Activated CD4-positive, alpha-beta T cell treated with anti-CD3 and anti-CD28 coated beads for 36 hours (primary cell): ENCODE data around the gene ASTN2. TPM values are rescaled to one million over a fixed set of nuclear protein-coding genes. Genes with fewer than 3 reads are reported as not detected.

ENCODE experiments used
- ATAC-seq: fragments of 200-7000 bp; cut with Tn5 transposase; one replicate; pipeline ENCODE4 v1.10.0; 2021; ENCODE audit warnings: mild to moderate bottlenecking, moderate library complexity
- CTCF ChIA-PET: fragments of 350-600 bp; sonication (Branson Sonifier 250); formaldehyde crosslinking; loops from one replicate; lab custom pipeline; 2021; ENCODE audit warnings: antibody characterized with exemption; lab: Charles Lee
- POLR2A ChIA-PET: fragments of 350-600 bp; sonication (Branson Sonifier 250); formaldehyde crosslinking; loops from one replicate; lab custom pipeline; 2021; ENCODE audit warnings: antibody characterized with exemption, inconsistent platforms; lab: Charles Lee
- DNase-seq: peaks from one replicate; pipeline ENCODE4 v3.0.0-alpha.2; 2020
- H3K27ac Mint-ChIP-seq: one replicate; pipeline ENCODE4 v1.8.0; 2021; ENCODE audit warnings: mixed read lengths
- H3K27me3 Mint-ChIP-seq: one replicate; pipeline ENCODE4 v1.8.0; 2021; ENCODE audit warnings: mixed read lengths
- H3K36me3 Mint-ChIP-seq: one replicate; pipeline ENCODE4 v1.8.0; 2021; ENCODE audit warnings: low read depth, mixed read lengths
- H3K4me1 Mint-ChIP-seq: one replicate; pipeline ENCODE4 v1.8.0; 2021; ENCODE audit warnings: mixed read lengths
- H3K4me3 Mint-ChIP-seq: one replicate; pipeline ENCODE4 v1.8.0; 2021; ENCODE audit warnings: mild to moderate bottlenecking, moderate library complexity, mixed read lengths
- H3K9me3 Mint-ChIP-seq: one replicate; pipeline ENCODE4 v1.8.0; 2021; ENCODE audit warnings: low read depth, mixed read lengths
- intact Hi-C, 2 experiments: fragments of 100-400 bp; cut with DNase I in 1 of 2; cut with micrococcal nuclease in 1 of 2; formaldehyde crosslinking; loops; one replicate each; pipeline versions ENCODE4 v1.14.2 to v1.15.1; 2022 to 2024; cut with DNase I, micrococcal nuclease
- total RNA-seq, 2 experiments: library from RNA; stranded (reverse); gene quantifications; one replicate each; pipeline ENCODE4 v1.2.3, GENCODE V29; 2021

Gene ASTN2
- total RNA-seq, 2 experiments from 2014 or later, result 3.0 to 4.2 TPM

DNA sequence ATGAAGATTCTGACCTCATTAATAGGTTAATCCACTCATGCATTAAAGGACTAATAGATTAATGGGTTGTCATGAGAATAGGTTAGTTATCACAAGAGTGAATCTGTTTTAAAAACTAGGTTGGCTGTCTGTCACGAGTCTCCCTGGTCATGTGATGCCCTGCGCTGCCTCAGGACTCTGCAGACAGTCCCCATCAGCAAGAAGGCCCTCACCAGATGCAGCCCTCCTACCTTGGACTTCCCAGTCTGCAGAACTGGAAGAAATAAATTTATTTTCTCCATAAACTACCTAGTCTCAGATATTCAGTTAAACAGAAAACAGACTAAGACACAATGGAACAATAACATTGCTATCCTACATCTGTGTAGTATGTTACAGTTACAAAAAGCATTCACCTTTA lies 227.4 kb downstream of the ASTN2 start:
- H3K9me3 Mint-ChIP-seq, result no peaks in the 10 kb centered on the region

DNA sequence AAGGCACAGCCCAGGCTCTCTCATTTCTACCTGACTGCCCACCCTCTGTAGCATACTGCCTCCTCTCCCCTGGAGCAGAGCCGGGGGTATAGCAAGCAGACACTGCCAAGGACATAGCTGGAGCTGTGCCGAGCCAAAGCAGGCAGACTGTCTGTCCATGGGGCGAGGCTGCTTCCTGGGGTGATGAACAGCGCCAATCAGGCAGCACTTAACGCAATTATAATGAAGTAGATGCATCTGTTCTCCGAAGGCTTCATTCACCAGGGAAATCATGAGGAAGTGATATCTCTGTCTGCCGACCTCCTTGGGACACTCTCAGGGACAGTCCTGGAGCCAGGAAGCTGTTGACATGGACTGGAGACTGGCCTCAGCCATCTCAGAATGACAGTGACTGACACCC lies 230.7 kb downstream of the ASTN2 start:
- Mint-ChIP-seq H3K36me3 (no peaks in the 10 kb centered on the region), H3K4me1 (no peaks in the 10 kb centered on the region), H3K27ac (no peak overlapping the region), H3K9me3 (peaks cover 5% of the 10 kb centered on the region), H3K27me3 (peaks cover 5% of the 10 kb centered on the region), H3K4me3 (no peak overlapping the region)
- DNase-seq (no peak), ATAC-seq (no peak)
- ChIA-PET POLR2A (interaction anchor here (0.7 kb wide), 1 partner anchor 29 kb away, joined by 3 read pairs; no protein-coding TSS in a partner anchor), CTCF (no interaction called here)
- intact Hi-C loops, result no loop called here

More for the DNA sequence above, 227.4 kb downstream of the ASTN2 start:
- CTCF ChIA-PET, result no interaction called here
- no peak overlapping the region for H3K27ac Mint-ChIP-seq
- H3K36me3 Mint-ChIP-seq, result no peaks in the 10 kb centered on the region
- POLR2A ChIA-PET, result no interaction called here
- H3K27me3 Mint-ChIP-seq, result peaks cover 5% of the 10 kb centered on the region
- intact Hi-C loops, result no loop called here
- H3K4me3 Mint-ChIP-seq, result no peak overlapping the region
- ATAC-seq (no peak), DNase-seq (no peak)
- no peaks in the 10 kb centered on the region for H3K4me1 Mint-ChIP-seq

DNA sequence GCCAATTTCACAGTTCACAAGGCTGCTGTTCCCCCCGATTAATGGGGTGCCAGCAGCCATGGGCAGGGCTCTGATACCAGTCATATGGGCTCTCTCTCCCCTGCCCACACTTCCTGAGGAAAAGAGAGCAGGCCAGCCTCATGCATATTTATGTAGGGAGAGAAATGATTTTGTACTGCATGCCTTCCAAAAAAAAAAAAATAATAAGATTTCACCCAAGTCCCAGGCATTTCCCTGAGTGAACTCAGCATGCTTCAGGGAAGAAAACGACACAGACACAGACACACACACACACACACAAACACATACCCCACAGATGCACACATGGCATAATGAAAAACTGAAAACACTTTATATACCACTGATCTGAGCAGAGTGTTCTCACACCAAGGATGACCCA lies 232.8 kb downstream of the ASTN2 start:
- Mint-ChIP-seq H3K27me3 (peaks cover 5% of the 10 kb centered on the region), H3K36me3 (no peaks in the 10 kb centered on the region), H3K27ac (no peak overlapping the region), H3K4me1 (no peaks in the 10 kb centered on the region), H3K4me3 (no peak overlapping the region), H3K9me3 (peaks cover 5% of the 10 kb centered on the region)
- ATAC-seq, result no peak
- DNase-seq, result no peak
- ChIA-PET POLR2A (interaction anchor here (0.6 kb wide), 1 partner anchor 161 kb away, joined by 6 read pairs; no protein-coding TSS in a partner anchor), CTCF (no interaction called here)
- intact Hi-C loops, result no loop called here

DNA sequence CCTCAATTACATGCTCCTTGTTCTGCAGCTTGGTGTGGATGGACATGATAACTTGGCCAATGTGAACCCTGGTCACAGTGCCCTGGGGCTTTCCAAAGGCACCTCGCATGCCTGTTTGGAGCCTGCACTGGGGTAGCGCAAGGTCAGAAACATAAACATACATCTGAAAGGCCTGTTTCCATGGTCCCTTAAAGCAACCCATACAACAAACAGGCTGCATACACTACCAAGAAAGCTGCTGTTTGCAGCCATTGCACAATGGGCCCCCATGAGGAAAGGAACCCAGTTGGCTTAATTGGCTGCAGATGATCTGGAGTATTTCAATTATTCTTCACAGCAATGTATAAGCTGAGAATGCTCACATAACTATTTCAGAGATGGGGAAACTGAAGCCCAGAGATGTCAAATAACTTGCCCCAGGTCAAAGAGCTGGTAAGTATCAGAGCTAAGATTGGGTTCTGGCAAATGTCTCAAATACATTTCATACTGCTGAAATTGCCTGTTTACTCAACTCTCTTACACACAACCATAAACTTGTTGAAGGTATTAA lies 233.9 kb downstream of the ASTN2 start:
- CTCF ChIA-PET, result no interaction called here
- no peaks in the 10 kb centered on the region for H3K36me3 Mint-ChIP-seq
- H3K27me3 Mint-ChIP-seq, result peaks cover 5% of the 10 kb centered on the region
- H3K9me3 Mint-ChIP-seq, result peaks cover 5% of the 10 kb centered on the region
- no peaks in the 10 kb centered on the region for H3K4me1 Mint-ChIP-seq
- no peak overlapping the region for H3K4me3 Mint-ChIP-seq
- no peak for ATAC-seq
- POLR2A ChIA-PET, result no interaction called here
- no peak for DNase-seq
- intact Hi-C loops, result no loop called here
- no peak overlapping the region for H3K27ac Mint-ChIP-seq

- POLR2A ChIA-PET, result no interaction called here
- intact Hi-C loops, result no loop called here
- DNase-seq, result no peak
- Mint-ChIP-seq H3K27ac (no peak overlapping the region), H3K36me3 (no peaks in the 10 kb centered on the region), H3K9me3 (peaks cover 5% of the 10 kb centered on the region), H3K4me3 (no peak overlapping the region), H3K4me1 (no peaks in the 10 kb centered on the region), H3K27me3 (peaks cover 2% of the 10 kb centered on the region)
- CTCF ChIA-PET, result interaction anchor here (0.6 kb wide), 1 partner anchor 319 kb away, joined by 3 read pairs; no protein-coding TSS in a partner anchor
- no peak for ATAC-seq
Measured at GRCh38 chr9:117178596-117179375, 236.1 kb downstream of the ASTN2 start.

- H3K36me3 Mint-ChIP-seq, result no peaks in the 10 kb centered on the region
- intact Hi-C loops, result no loop called here
Measured at GRCh38 chr9:117170567-117170966, 244.3 kb downstream of the ASTN2 start.

GRCh38 chr9:117169089-117169621 lies 245.7 kb downstream of the ASTN2 start:
- DNase-seq (no peak), ATAC-seq (no peak)
- no peaks in the 10 kb centered on the region for H3K9me3 Mint-ChIP-seq
- H3K27ac Mint-ChIP-seq, result no peak overlapping the region
- no peaks in the 10 kb centered on the region for H3K4me1 Mint-ChIP-seq
- intact Hi-C loops, result loop anchor here in 1 of 2 experiments (10.0 kb wide), 1 partner anchor 56 kb away; no protein-coding TSS in a partner anchor
- peaks cover 4% of the 10 kb centered on the region for H3K27me3 Mint-ChIP-seq
- ChIA-PET POLR2A (no interaction called here), CTCF (no interaction called here)
- no peaks in the 10 kb centered on the region for H3K36me3 Mint-ChIP-seq
- no peak overlapping the region for H3K4me3 Mint-ChIP-seq

More at GRCh38 chr9:117170567-117170966, 244.3 kb downstream of the ASTN2 start:
- CTCF ChIA-PET, result no interaction called here
- no peaks in the 10 kb centered on the region for H3K9me3 Mint-ChIP-seq
- no peak overlapping the region for H3K27ac Mint-ChIP-seq
- peaks cover 4% of the 10 kb centered on the region for H3K27me3 Mint-ChIP-seq
- H3K4me3 Mint-ChIP-seq, result no peak overlapping the region
- no peak for DNase-seq
- ATAC-seq, result no peak
- no peaks in the 10 kb centered on the region for H3K4me1 Mint-ChIP-seq
- POLR2A ChIA-PET, result no interaction called here

DNA sequence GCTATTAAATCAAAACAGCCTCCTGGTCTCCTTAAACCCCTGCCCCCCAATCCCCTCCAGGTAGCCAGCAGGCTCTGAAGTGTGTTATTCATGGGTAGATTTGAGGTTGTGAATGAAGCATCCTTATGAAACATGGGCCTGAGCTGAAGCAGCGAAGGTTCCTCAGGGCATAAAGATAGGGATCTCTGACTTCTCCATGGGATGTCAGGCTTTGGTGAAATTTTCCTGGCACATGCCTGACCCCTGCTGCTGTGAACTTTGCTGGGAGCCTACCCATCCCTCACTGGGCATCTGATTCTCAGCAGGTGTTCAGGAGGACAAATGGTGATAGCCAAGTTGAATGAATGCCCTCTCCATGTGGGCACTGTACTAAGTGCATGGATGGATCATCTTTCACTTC lies 250.3 kb downstream of the ASTN2 start:
- Mint-ChIP-seq H3K27me3 (peaks cover 4% of the 10 kb centered on the region), H3K9me3 (no peaks in the 10 kb centered on the region), H3K4me3 (no peak overlapping the region), H3K4me1 (no peaks in the 10 kb centered on the region), H3K36me3 (no peaks in the 10 kb centered on the region), H3K27ac (no peak overlapping the region)
- CTCF ChIA-PET, result no interaction called here
- ATAC-seq, result no peak
- DNase-seq, result no peak
- POLR2A ChIA-PET, result no interaction called here
- intact Hi-C loops, result loop anchor here in 1 of 2 experiments (10.0 kb wide), 1 partner anchor 60 kb away; no protein-coding TSS in a partner anchor

DNA sequence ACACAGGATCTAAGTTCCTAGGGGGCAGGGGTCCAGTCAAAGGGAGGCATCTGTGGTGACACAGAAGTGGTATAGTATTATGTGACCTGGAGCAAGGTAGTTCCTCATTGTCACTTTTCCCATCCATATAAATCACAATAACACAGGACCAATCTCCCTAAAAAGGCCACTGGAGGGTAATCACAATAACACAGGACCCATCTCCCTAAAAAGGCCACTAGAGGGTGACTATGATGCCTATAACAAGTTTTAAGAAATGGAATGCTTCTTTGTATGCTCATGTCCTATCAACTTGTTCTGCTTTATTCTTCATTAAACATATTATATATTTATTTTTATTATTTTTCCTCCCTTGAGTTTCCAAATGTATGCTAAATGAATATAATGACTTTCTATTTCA lies 254.6 kb downstream of the ASTN2 start:
- POLR2A ChIA-PET, result no interaction called here
- Mint-ChIP-seq H3K27me3 (no peaks in the 10 kb centered on the region), H3K4me3 (no peak overlapping the region), H3K27ac (no peak overlapping the region), H3K9me3 (no peaks in the 10 kb centered on the region), H3K36me3 (no peaks in the 10 kb centered on the region), H3K4me1 (no peaks in the 10 kb centered on the region)
- DNase-seq (no peak), ATAC-seq (no peak)
- intact Hi-C loops, result loop anchor here in 1 of 2 experiments (10.0 kb wide), 1 partner anchor 65 kb away; no protein-coding TSS in a partner anchor
- CTCF ChIA-PET, result no interaction called here

- DNase-seq (no peak), ATAC-seq (no peak)
- Mint-ChIP-seq H3K36me3 (no peaks in the 10 kb centered on the region), H3K4me3 (no peak overlapping the region), H3K27me3 (no peaks in the 10 kb centered on the region), H3K4me1 (no peaks in the 10 kb centered on the region), H3K27ac (no peak overlapping the region), H3K9me3 (no peaks in the 10 kb centered on the region)
- intact Hi-C loops, result no loop called here
- POLR2A ChIA-PET, result no interaction called here
- CTCF ChIA-PET, result no interaction called here
Measured at GRCh38 chr9:117156771-117157535, 257.9 kb downstream of the ASTN2 start.

GRCh38 chr9:117156144-117156688 lies 258.6 kb downstream of the ASTN2 start:
- Mint-ChIP-seq H3K4me3 (no peak overlapping the region), H3K4me1 (no peaks in the 10 kb centered on the region), H3K36me3 (no peaks in the 10 kb centered on the region), H3K9me3 (no peaks in the 10 kb centered on the region), H3K27me3 (no peaks in the 10 kb centered on the region), H3K27ac (no peak overlapping the region)
- DNase-seq, result no peak
- ChIA-PET POLR2A (no interaction called here), CTCF (no interaction called here)
- intact Hi-C loops, result no loop called here
- ATAC-seq, result no peak
